ENCODE measurements around the gene LRRC8D.

The LRRC8D gene

GRCh38 chr1:89800022-89800655 is 20.7 kb upstream of the LRRC8D start:
- Histone ChIP-seq H3K36me3 (ENCODE audit: low read length) (no peaks in the 10 kb centered on the region), H3K4me2 (ENCODE audit: low read depth, low read length, poor library complexity, severe bottlenecking) (no peak overlapping the region), H4K20me1 (ENCODE audit: low read depth, low read length) (no peaks in the 10 kb centered on the region), H3K4me3 (ENCODE audit: insufficient read depth, low read length, poor library complexity, severe bottlenecking) (no peak overlapping the region), H3K9me3 (ENCODE audit: insufficient read depth, low read length) (no peaks in the 10 kb centered on the region), H3K27ac (ENCODE audit: low read depth, low read length) (no peak overlapping the region), H3K79me2 (ENCODE audit: insufficient read depth, low read length) (no peaks in the 10 kb centered on the region), H3K27me3 (ENCODE audit: low read length) (no peaks in the 10 kb centered on the region), H3K9me2 (replicated peaks; ENCODE audit: insufficient read depth, low read length) (no peaks in the 10 kb centered on the region), H3K9ac (ENCODE audit: low read length) (no peak overlapping the region), H3F3A (ENCODE audit: insufficient read depth) (no peaks in the 10 kb centered on the region), H2AFZ (ENCODE audit: low read depth, low read length, severe bottlenecking) (no peak overlapping the region)
- no peak for TF ChIP-seq EZH2phosphoT487 (conservative IDR thresholded peaks at IDR 0.05; ENCODE audit: low read length)

GRCh38 chr1:89800718-89801117 is 20.1 kb upstream of the LRRC8D start:
- no peak overlapping the region for H3K4me3 ChIP-seq (ENCODE audit: insufficient read depth, low read length, poor library complexity, severe bottlenecking)
- TF ChIP-seq EZH2phosphoT487 (conservative IDR thresholded peaks at IDR 0.05; ENCODE audit: low read length) (no peak), CTCF (IDR thresholded peaks at IDR 0.05; ENCODE audit: insufficient read depth, low read length, poor library complexity, severe bottlenecking) (no peak)
- H3K79me2 ChIP-seq (ENCODE audit: insufficient read depth, low read length), result no peaks in the 10 kb centered on the region

GRCh38 chr1:89802051-89802450 is 18.8 kb upstream of the LRRC8D start:
- no peaks in the 10 kb centered on the region for H3K79me2 ChIP-seq (ENCODE audit: insufficient read depth, low read length)
- no peaks in the 10 kb centered on the region for H3F3A ChIP-seq (ENCODE audit: insufficient read depth)
- no peaks in the 10 kb centered on the region for H3K27me3 ChIP-seq (ENCODE audit: low read length)
- H3K4me3 ChIP-seq (ENCODE audit: insufficient read depth, low read length, poor library complexity, severe bottlenecking), result no peak overlapping the region
- H3K9me2 ChIP-seq (replicated peaks; ENCODE audit: insufficient read depth, low read length), result no peaks in the 10 kb centered on the region
- H3K9me3 ChIP-seq (ENCODE audit: insufficient read depth, low read length), result no peaks in the 10 kb centered on the region
- no peak overlapping the region for H3K9ac ChIP-seq (ENCODE audit: low read length)
- no peak overlapping the region for H2AFZ ChIP-seq (ENCODE audit: low read depth, low read length, severe bottlenecking)
- no peak for TF ChIP-seq CTCF (IDR thresholded peaks at IDR 0.05; ENCODE audit: insufficient read depth, low read length, poor library complexity, severe bottlenecking)
- TF ChIP-seq EZH2phosphoT487 (conservative IDR thresholded peaks at IDR 0.05; ENCODE audit: low read length), result no peak
- no peak overlapping the region for H3K27ac ChIP-seq (ENCODE audit: low read depth, low read length)
- no peak overlapping the region for H3K4me2 ChIP-seq (ENCODE audit: low read depth, low read length, poor library complexity, severe bottlenecking)
- H3K36me3 ChIP-seq (ENCODE audit: low read length), result no peaks in the 10 kb centered on the region
- H4K20me1 ChIP-seq (ENCODE audit: low read depth, low read length), result no peaks in the 10 kb centered on the region

More at GRCh38 chr1:89800718-89801117, 20.1 kb upstream of the LRRC8D start:
- Histone ChIP-seq H3F3A (ENCODE audit: insufficient read depth) (no peaks in the 10 kb centered on the region), H3K36me3 (ENCODE audit: low read length) (no peaks in the 10 kb centered on the region), H3K9me2 (replicated peaks; ENCODE audit: insufficient read depth, low read length) (no peaks in the 10 kb centered on the region), H3K27me3 (ENCODE audit: low read length) (no peaks in the 10 kb centered on the region), H3K9ac (ENCODE audit: low read length) (no peak overlapping the region), H3K4me2 (ENCODE audit: low read depth, low read length, poor library complexity, severe bottlenecking) (no peak overlapping the region), H4K20me1 (ENCODE audit: low read depth, low read length) (no peaks in the 10 kb centered on the region), H3K9me3 (ENCODE audit: insufficient read depth, low read length) (no peaks in the 10 kb centered on the region), H3K27ac (ENCODE audit: low read depth, low read length) (no peak overlapping the region), H2AFZ (ENCODE audit: low read depth, low read length, severe bottlenecking) (no peak overlapping the region)

- Histone ChIP-seq H3K27me3 (ENCODE audit: low read length) (no peaks in the 10 kb centered on the region), H3K9ac (ENCODE audit: low read length) (no peak overlapping the region), H3K36me3 (ENCODE audit: low read length) (no peaks in the 10 kb centered on the region), H3F3A (ENCODE audit: insufficient read depth) (no peaks in the 10 kb centered on the region), H3K4me2 (ENCODE audit: low read depth, low read length, poor library complexity, severe bottlenecking) (no peak overlapping the region), H3K27ac (ENCODE audit: low read depth, low read length) (no peak overlapping the region), H3K9me3 (ENCODE audit: insufficient read depth, low read length) (no peaks in the 10 kb centered on the region), H4K20me1 (ENCODE audit: low read depth, low read length) (no peaks in the 10 kb centered on the region), H3K4me3 (ENCODE audit: insufficient read depth, low read length, poor library complexity, severe bottlenecking) (no peak overlapping the region), H3K79me2 (ENCODE audit: insufficient read depth, low read length) (no peaks in the 10 kb centered on the region), H3K9me2 (replicated peaks; ENCODE audit: insufficient read depth, low read length) (no peaks in the 10 kb centered on the region), H2AFZ (ENCODE audit: low read depth, low read length, severe bottlenecking) (no peak overlapping the region)
- no peak for TF ChIP-seq CTCF (IDR thresholded peaks at IDR 0.05; ENCODE audit: insufficient read depth, low read length, poor library complexity, severe bottlenecking)
- no peak for TF ChIP-seq EZH2phosphoT487 (conservative IDR thresholded peaks at IDR 0.05; ENCODE audit: low read length)
These were observed 18.0 kb upstream of the LRRC8D start for GRCh38 chr1:89802841-89803240.

All from SU-DHL-6 (cell line).